GM15510 (cell line): ENCODE data around the gene AXIN2.

Experiments used
- POLR2A ChIP-seq: IDR thresholded peaks from 3 replicates; pipeline ENCODE4 v1.6.1; 2011; ENCODE audit warnings: borderline replicate concordance; ENCODE audit not compliant: insufficient read length; ENCODE audit errors: extremely low read depth

AXIN2 gene

GRCh38 chr17:65538675-65539529 lies 22.5 kb downstream of the AXIN2 start:
- no peak for TF ChIP-seq POLR2A

GRCh38 chr17:65537845-65538674 lies 23.4 kb downstream of the AXIN2 start:
- TF ChIP-seq POLR2A, result no peak

GRCh38 chr17:65537343-65537844 lies 24.1 kb downstream of the AXIN2 start:
- TF ChIP-seq POLR2A, result no peak

- no peak for TF ChIP-seq POLR2A
Measured at GRCh38 chr17:65536573-65537342, 24.7 kb downstream of the AXIN2 start.

GRCh38 chr17:65535777-65536572 lies 25.5 kb downstream of the AXIN2 start:
- no peak for TF ChIP-seq POLR2A

GRCh38 chr17:65533852-65534457 lies 27.5 kb downstream of the AXIN2 start:
- no peak for TF ChIP-seq POLR2A

- no peak for TF ChIP-seq POLR2A
Measured at GRCh38 chr17:65533056-65533745, 28.2 kb downstream of the AXIN2 start.

GRCh38 chr17:65532101-65532890 lies 29.2 kb downstream of the AXIN2 start:
- TF ChIP-seq POLR2A, result no peak

GRCh38 chr17:65531256-65532100 lies 30.0 kb downstream of the AXIN2 start:
- TF ChIP-seq POLR2A, result no peak

- no peak for TF ChIP-seq POLR2A
Measured at GRCh38 chr17:65530523-65531255, 30.8 kb downstream of the AXIN2 start.
